GM20000 (cell line): Measurements from ENCODE around the gene ENOX2.

Source experiments
- DNase-seq: peaks from one replicate; pipeline ENCODE4 v3.0.0; 2012; ENCODE audit warnings: low spot score
- CTCF ChIP-seq: IDR thresholded peaks from 2 replicates; pipeline ENCODE4 v1.5.1; 2012; ENCODE audit warnings: mild to moderate bottlenecking, control low read depth; ENCODE audit errors: extremely low read depth, missing control alignments

ENOX2 gene

GRCh38 chrX:130878350-130879341 is 24.4 kb downstream of the ENOX2 start:
- DNase-seq, result no peak
- no peak for TF ChIP-seq CTCF

- no peak for DNase-seq
- no peak for TF ChIP-seq CTCF
These were observed 25.1 kb downstream of the ENOX2 start for GRCh38 chrX:130877892-130878341.

GRCh38 chrX:130876226-130876625 is 26.8 kb downstream of the ENOX2 start:
- no peak for TF ChIP-seq CTCF

GRCh38 chrX:130874751-130875150 is 28.3 kb downstream of the ENOX2 start:
- no peak for TF ChIP-seq CTCF
- DNase-seq, result no peak

More at GRCh38 chrX:130876226-130876625, 26.8 kb downstream of the ENOX2 start:
- DNase-seq, result no peak

GRCh38 chrX:130869239-130869638 is 33.8 kb downstream of the ENOX2 start:
- no peak for DNase-seq
- TF ChIP-seq CTCF, result no peak

GRCh38 chrX:130861462-130861861 is 41.5 kb downstream of the ENOX2 start:
- no peak for TF ChIP-seq CTCF
- DNase-seq, result no peak

GRCh38 chrX:130857207-130857606 is 45.8 kb downstream of the ENOX2 start:
- no peak for TF ChIP-seq CTCF
- peak; percentile 4 for DNase-seq
